Spleen (tissue), 11 donors: ENCODE data around the gene UBE3B. TPM values are rescaled to one million over a fixed set of nuclear protein-coding genes. Genes with fewer than 3 reads are reported as not detected.

ENCODE experiments used
- DNase-seq: peaks from one replicate; pipeline ENCODE4 v3.0.0-alpha.2; 2020
- H3K27ac ChIP-seq, 8 donors: fragments of 200-600 bp; sonication (generic) in 7 of 8; 1 replicate in 4 of 8; 2 replicates in 4 of 8; pipeline versions ENCODE4 v1.5.0 to v1.8.0; 2016 to 2021; ENCODE audit warnings: inconsistent platforms in 4 of 8, mild to moderate bottlenecking in 4 of 8, moderate library complexity in 1 of 8
- H3K27me3 ChIP-seq, 7 donors: fragments of 200-600 bp; sonication (generic) in 6 of 7; replicated peaks in 1 of 7; 1 replicate in 4 of 7; 2 replicates in 3 of 7; pipeline versions ENCODE4 v1.5.0 to v1.8.0; 2016 to 2021; ENCODE audit warnings: inconsistent platforms in 3 of 7, mild to moderate bottlenecking in 1 of 7
- H3K36me3 ChIP-seq, 6 donors: fragments of 200-600 bp; sonication (generic) in 5 of 6; 1 replicate in 4 of 6; 2 replicates in 2 of 6; pipeline versions ENCODE4 v1.5.0 to v1.8.0; 2016 to 2021; ENCODE audit warnings: inconsistent platforms in 2 of 6
- H3K4me1 ChIP-seq, 6 donors: fragments of 200-600 bp; sonication (generic) in 5 of 6; 1 replicate in 3 of 6; 2 replicates in 3 of 6; pipeline versions ENCODE4 v1.5.0 to v1.8.0; 2016 to 2021; ENCODE audit warnings: inconsistent platforms in 3 of 6
- H3K4me3 ChIP-seq, 8 donors: fragments of 200-600 bp; sonication (generic) in 7 of 8; 1 replicate in 4 of 8; 2 replicates in 4 of 8; pipeline versions ENCODE4 v1.5.0 to v1.8.0; 2016 to 2021; ENCODE audit warnings: inconsistent platforms in 4 of 8, mild to moderate bottlenecking in 4 of 8, moderate library complexity in 2 of 8
- H3K9me3 ChIP-seq, 8 donors: fragments of 200-600 bp; sonication (generic) in 7 of 8; 1 replicate in 4 of 8; 2 replicates in 4 of 8; pipeline versions ENCODE4 v1.5.0 to v1.8.0; 2016 to 2021; ENCODE audit warnings: inconsistent platforms in 4 of 8
- POLR2A ChIP-seq, 3 donors: fragments of 450-650 bp; IDR thresholded peaks; one replicate each; pipeline ENCODE4 v1.5.1; 2017; ENCODE audit warnings: antibody characterized with exemption in 3 of 3, mild to moderate bottlenecking in 1 of 3
- POLR2AphosphoS5 ChIP-seq, 3 donors: sonication (generic); formaldehyde crosslinking; IDR thresholded peaks; one replicate each; pipeline ENCODE4 v1.5.1; 2017; ENCODE audit warnings: antibody characterized with exemption in 3 of 3
- WGBS, 5 donors: extraction: QIAGEN DNeasy Blood & Tissue Kit in 3 of 5; methylation state at CpG; one replicate each; pipeline versions ENCODE4 v1.1.5 to v1.1.7; 2013 to 2018; 5-methylcytosine and 5-hydroxymethylcytosine counted together
- intact Hi-C: fragments of 100-400 bp; cut with DNase I; formaldehyde crosslinking; loops from one replicate; pipeline ENCODE4 v1.15.0; 2023; ENCODE audit warnings: low total_unique reads
- polyA plus RNA-seq, 3 donors: library from polyadenylated mRNA; stranded (reverse); fragments of 200-250 nt; gene quantifications; one replicate each; pipeline ENCODE4 v1.2.1, GENCODE V29; 2013
- total RNA-seq, 7 donors: library from RNA; depleted of rRNA in 3 of 7; stranded (reverse); fragments of >200 nt in 3 of 7; fragmentation: NEBNext Ultra II Directional in 4 of 7; extraction: Animal tissue kit (Norgen Biotek cat#: 25700) in 4 of 7; gene quantifications; one replicate each; pipeline versions ENCODE4 v1.1.0 to v1.2.1, GENCODE V29; 2016 to 2021
- TF ChIP-seq, protein P1 (sequence below), 11 experiments: fragments of 200-600 bp in 7 of 11; fragments of 450-650 bp in 4 of 11; sonication (generic) in 4 of 11; IDR thresholded peaks in 8 of 11; conservative IDR thresholded peaks in 3 of 11; 1 replicate in 7 of 11; 2 replicates in 4 of 11; pipeline versions ENCODE4 v1.4.0 to v1.8.0; 2016 to 2021; ENCODE audit warnings: antibody characterized with exemption in 11 of 11, inconsistent platforms in 4 of 11, mild to moderate bottlenecking in 1 of 11
- donor health status: healthy with polysubstance abuse.
- donor health status: DM: no; HTN: no; CAD: no; lungs with moderate emphysema.
- donor health status: DM: no; HTN: no; CAD: no.
- donor health status: Bipolar disorder and iron deficiency.
- donor health status: healthy.
- donor health status: DM: no; HTN: no; CAD: no.
- donor health status: DM: yes; HTN: yes; CAD: no.

UBE3B gene
- total and polyA plus RNA-seq, 10 donors, result 5.7 to 63.1 (median 42.3) TPM

DNA sequence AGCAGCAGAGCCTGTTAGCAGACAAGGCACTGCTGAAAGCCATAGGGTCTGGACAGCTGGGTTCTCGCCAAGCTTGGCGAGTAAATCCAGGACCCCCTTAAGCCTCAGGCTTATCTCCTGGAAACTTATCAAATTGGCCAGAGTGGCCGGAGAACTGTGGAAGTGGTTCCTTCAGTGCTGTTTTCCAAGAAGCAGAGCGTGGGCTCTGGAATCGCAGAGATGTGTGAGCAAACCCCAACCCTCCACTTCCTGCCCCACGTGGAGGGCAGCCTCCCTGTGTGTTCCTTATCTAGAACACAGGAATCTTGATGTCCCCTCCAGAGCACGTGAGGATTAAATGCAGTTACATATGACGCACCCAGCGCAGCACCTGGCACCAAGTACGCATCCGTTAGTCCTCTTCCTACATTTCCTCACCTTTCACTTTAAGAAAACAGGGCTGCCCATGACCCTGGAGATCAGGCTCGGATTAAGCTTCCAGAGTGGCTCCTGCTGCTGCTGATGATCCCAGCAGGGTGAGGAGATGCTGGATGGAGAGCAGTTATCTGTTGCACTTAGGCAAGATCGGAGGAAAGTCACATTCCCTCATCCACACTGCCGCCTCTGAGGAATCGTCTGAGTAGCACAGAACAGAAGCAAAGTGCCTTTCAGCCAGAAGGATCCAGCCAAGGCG, 60.9 kb downstream of the UBE3B start:
- intact Hi-C loops, result no loop called here
- Histone ChIP-seq H3K4me1 (peaks cover 0 to 10% (median 0%) of the 10 kb centered on the region in 6 donors), H3K27ac (no peak overlapping the region), H3K4me3 (no peak overlapping the region), H3K27me3 (no peaks in the 10 kb centered on the region), H3K9me3 (no peaks in the 10 kb centered on the region), H3K36me3 (peaks cover 0 to 49% (median 22%) of the 10 kb centered on the region in 6 donors)
- no peak for TF ChIP-seq POLR2A (IDR thresholded peaks at IDR 0.05)
- TF ChIP-seq, protein P1, sequence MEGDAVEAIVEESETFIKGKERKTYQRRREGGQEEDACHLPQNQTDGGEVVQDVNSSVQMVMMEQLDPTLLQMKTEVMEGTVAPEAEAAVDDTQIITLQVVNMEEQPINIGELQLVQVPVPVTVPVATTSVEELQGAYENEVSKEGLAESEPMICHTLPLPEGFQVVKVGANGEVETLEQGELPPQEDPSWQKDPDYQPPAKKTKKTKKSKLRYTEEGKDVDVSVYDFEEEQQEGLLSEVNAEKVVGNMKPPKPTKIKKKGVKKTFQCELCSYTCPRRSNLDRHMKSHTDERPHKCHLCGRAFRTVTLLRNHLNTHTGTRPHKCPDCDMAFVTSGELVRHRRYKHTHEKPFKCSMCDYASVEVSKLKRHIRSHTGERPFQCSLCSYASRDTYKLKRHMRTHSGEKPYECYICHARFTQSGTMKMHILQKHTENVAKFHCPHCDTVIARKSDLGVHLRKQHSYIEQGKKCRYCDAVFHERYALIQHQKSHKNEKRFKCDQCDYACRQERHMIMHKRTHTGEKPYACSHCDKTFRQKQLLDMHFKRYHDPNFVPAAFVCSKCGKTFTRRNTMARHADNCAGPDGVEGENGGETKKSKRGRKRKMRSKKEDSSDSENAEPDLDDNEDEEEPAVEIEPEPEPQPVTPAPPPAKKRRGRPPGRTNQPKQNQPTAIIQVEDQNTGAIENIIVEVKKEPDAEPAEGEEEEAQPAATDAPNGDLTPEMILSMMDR (IDR thresholded peaks at IDR 0.05 in 8 of 11, conservative IDR thresholded peaks at IDR 0.05 in 3 of 11), result no peak
- WGBS, 5 donors, result 82 to 88% (median 87%) methylated on average over 16 of the region's 16 CpGs
- DNase-seq, result no peak

DNA sequence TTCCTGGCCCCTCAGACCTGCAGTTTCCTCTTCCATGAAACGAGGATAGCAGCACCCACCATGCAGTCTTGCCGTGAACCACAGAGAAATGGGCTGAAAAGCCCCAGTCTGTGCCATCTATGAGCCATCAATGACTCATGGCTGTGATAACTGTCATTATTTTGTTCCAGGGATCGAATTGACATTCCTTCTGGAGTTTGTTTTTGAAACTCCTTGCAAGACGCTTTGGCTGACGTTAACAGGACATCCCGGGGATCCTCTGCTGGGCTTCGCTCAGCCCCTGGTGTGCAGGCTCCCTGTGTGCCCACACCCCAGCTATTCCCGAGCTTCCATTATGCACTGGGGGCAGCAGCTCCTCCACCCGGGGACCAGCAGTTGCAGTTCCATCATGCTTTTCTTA, 62.1 kb downstream of the UBE3B start:
- 68 to 86% (median 74%) methylated on average over 9 of the region's 9 CpGs for WGBS, 5 donors
- H3K9me3 ChIP-seq, result no peaks in the 10 kb centered on the region
- peaks cover 0 to 38% (median 15%) of the 10 kb centered on the region in 6 donors for H3K36me3 ChIP-seq
- H3K4me1 ChIP-seq, result peaks cover 0 to 10% (median 0%) of the 10 kb centered on the region in 6 donors
- intact Hi-C loops, result no loop called here
- no peaks in the 10 kb centered on the region for H3K27me3 ChIP-seq
- H3K27ac ChIP-seq, result no peak overlapping the region
- no peak overlapping the region for H3K4me3 ChIP-seq
- no peak for DNase-seq
- TF ChIP-seq, protein P1 (IDR thresholded peaks at IDR 0.05 in 8 of 11, conservative IDR thresholded peaks at IDR 0.05 in 3 of 11), result no peak
- TF ChIP-seq POLR2AphosphoS5 (IDR thresholded peaks at IDR 0.05) (no peak), POLR2A (IDR thresholded peaks at IDR 0.05) (no peak)

DNA sequence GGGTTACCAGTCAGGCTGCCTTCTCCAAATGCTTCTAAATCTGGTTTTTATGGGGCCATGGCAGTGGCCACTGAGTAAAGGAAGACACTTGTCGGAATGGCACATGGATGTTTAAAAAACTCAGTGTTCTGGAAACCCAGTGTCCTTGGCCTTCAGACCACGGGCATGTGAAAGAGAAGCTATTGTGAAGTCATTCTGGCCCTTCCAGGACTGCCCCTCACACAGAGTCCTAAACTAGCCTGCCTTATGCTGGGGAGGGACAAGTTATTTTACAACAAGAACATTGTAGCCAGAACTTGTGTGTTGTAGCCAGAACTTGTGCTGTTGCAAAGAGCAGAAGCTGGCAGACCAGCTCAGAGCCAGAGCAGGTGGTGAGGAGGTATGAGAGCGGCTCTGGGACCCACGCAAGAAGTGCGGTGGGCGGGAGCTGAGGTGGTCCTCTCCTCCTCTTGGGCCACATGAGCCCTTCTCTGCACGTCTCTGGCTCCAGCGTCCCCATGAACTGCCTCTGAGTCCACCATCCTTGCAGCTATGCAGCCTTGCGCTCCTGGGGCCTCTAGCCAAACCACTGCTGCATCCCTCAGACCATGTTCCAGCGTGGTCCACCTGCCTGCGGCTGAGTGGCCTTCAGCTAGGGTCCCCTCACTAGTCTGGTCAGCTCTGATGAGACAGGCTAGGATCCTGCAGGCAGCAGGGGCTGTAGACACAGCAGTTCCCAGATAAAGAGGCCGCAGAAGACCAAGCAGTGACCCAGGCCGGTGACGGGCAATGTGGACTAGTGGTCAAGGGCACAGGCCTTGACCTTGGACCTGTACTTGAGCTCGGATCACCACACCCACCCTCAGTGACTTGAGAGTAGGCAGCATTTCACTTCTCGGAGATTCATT, 63.3 kb downstream of the UBE3B start:
- H3K27me3 ChIP-seq, result peaks cover 0 to 4% (median 0%) of the 10 kb centered on the region in 7 donors
- no peaks in the 10 kb centered on the region for H3K9me3 ChIP-seq
- no peak overlapping the region for H3K4me3 ChIP-seq
- 72 to 93% (median 88%) methylated on average over 13 to 16 of the region's 16 CpGs for WGBS, 5 donors
- intact Hi-C loops, result no loop called here
- DNase-seq, result no peak
- H3K27ac ChIP-seq, result no peak overlapping the region
- peaks cover 0 to 25% (median 3%) of the 10 kb centered on the region in 6 donors for H3K36me3 ChIP-seq
- H3K4me1 ChIP-seq, result peaks cover 0 to 13% (median 0%) of the 10 kb centered on the region in 6 donors
- TF ChIP-seq POLR2AphosphoS5 (IDR thresholded peaks at IDR 0.05) (peak in 1 of 3 donors; percentile 9), POLR2A (IDR thresholded peaks at IDR 0.05) (no peak)
- TF ChIP-seq, protein P1 (IDR thresholded peaks at IDR 0.05 in 8 of 11, conservative IDR thresholded peaks at IDR 0.05 in 3 of 11), result no peak

DNA sequence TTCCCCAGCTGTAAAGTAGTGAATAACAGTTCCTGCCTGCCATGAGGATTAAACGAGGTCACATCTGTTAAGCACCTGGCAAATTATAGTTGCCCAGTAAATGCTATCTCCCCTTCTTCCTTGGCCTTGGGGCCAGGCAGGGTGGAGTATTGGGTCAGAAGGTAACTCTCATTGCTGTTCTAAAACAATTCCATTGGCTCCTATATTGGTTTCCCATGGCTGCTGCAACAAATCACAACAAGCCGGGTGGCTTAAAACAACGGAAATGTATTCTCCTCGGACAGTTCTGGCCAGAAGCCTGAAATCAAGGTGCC, 63.9 kb downstream of the UBE3B start:
- Histone ChIP-seq H3K4me3 (no peak overlapping the region), H3K9me3 (no peaks in the 10 kb centered on the region), H3K36me3 (peaks cover 0 to 20% (median 0%) of the 10 kb centered on the region in 6 donors), H3K27me3 (peaks cover 0 to 7% (median 0%) of the 10 kb centered on the region in 7 donors), H3K27ac (no peak overlapping the region), H3K4me1 (peaks cover 0 to 11% (median 0%) of the 10 kb centered on the region in 6 donors)
- 82 to 90% (median 85%) methylated on average over 4 of the region's 4 CpGs for WGBS, 5 donors
- DNase-seq, result no peak
- intact Hi-C loops, result no loop called here
- TF ChIP-seq POLR2AphosphoS5 (IDR thresholded peaks at IDR 0.05) (no peak), POLR2A (IDR thresholded peaks at IDR 0.05) (no peak)
- TF ChIP-seq, protein P1 (IDR thresholded peaks at IDR 0.05 in 8 of 11, conservative IDR thresholded peaks at IDR 0.05 in 3 of 11), result no peak
